HepG2 (cell line): ENCODE results near the gene GRAP. TPM values are rescaled to one million over a fixed set of nuclear protein-coding genes. Genes with fewer than 3 reads are reported as not detected.
A peak's percentile ranks its signal among the peaks of the same experiment; 100 is the strongest.

ENCODE experiments used
- ARNT2 ChIP-seq: sonication (generic); formaldehyde crosslinking; IDR thresholded peaks from 2 replicates; pipeline ENCODE4 v1.8.0; 2022; ENCODE audit warnings: mild to moderate bottlenecking, low read depth, missing genetic modification reagents, moderate library complexity
- BRD4 ChIP-seq: sonication (generic); formaldehyde crosslinking; IDR thresholded peaks from 2 replicates; pipeline ENCODE4 v1.4.0; 2020; ENCODE audit warnings: missing genetic modification reagents
- CREM ChIP-seq, 2 experiments: sonication (generic) in 1 of 2; formaldehyde crosslinking in 1 of 2; IDR thresholded peaks; 2 replicates each; pipeline versions ENCODE4 v1.4.0 to v1.6.1; 2016 to 2020; ENCODE audit warnings: antibody characterized with exemption in 1 of 2, mild to moderate bottlenecking in 1 of 2, missing genetic modification reagents in 1 of 2
- EED ChIP-seq: sonication (generic); formaldehyde crosslinking; IDR thresholded peaks from 2 replicates; pipeline ENCODE4 v1.5.0; 2020; ENCODE audit warnings: mild to moderate bottlenecking, missing genetic modification reagents
- HOXA9 ChIP-seq: sonication (generic); formaldehyde crosslinking; IDR thresholded peaks from 2 replicates; pipeline ENCODE4 v1.8.1; 2022; ENCODE audit warnings: missing genetic modification reagents, mild to moderate bottlenecking, moderate library complexity, borderline replicate concordance
- IRF2 ChIP-seq: IDR thresholded peaks from 2 replicates; pipeline ENCODE4 v1.6.1; 2018; ENCODE audit warnings: missing genetic modification reagents, missing compliant biosample characterization
- PAXIP1 ChIP-seq: sonication (generic); formaldehyde crosslinking; conservative IDR thresholded peaks from 2 replicates; pipeline ENCODE4 v1.4.0; 2020; ENCODE audit warnings: mild to moderate bottlenecking, missing genetic modification reagents, moderate library complexity
- PRMT3 ChIP-seq: sonication (generic); formaldehyde crosslinking; IDR thresholded peaks from 2 replicates; pipeline ENCODE4 v1.8.1; 2022; ENCODE audit warnings: low read depth, mild to moderate bottlenecking, moderate library complexity, missing genetic modification reagents, borderline replicate concordance
- RBM39 ChIP-seq: fragments of 200-400 bp; formaldehyde crosslinking; IDR thresholded peaks from one replicate; pipeline ENCODE4 v1.6.1; 2018; ENCODE audit warnings: antibody characterized with exemption, mild to moderate bottlenecking, low read depth, low read length; ENCODE audit not compliant: poor library complexity, severe bottlenecking
- SCMH1 ChIP-seq: sonication (generic); formaldehyde crosslinking; IDR thresholded peaks from 2 replicates; pipeline ENCODE4 v1.9.0; 2021; ENCODE audit warnings: missing genetic modification reagents, mild to moderate bottlenecking, borderline replicate concordance
- SMC3 ChIP-seq: IDR thresholded peaks from 2 replicates; pipeline ENCODE4 v1.6.1; 2011; ENCODE audit warnings: low read length, improper control_type of control experiment
- SPEN ChIP-seq: sonication (generic); formaldehyde crosslinking; IDR thresholded peaks from 2 replicates; pipeline ENCODE4 v1.5.1; 2020; ENCODE audit warnings: low read depth, mild to moderate bottlenecking, missing genetic modification reagents
- THAP11 ChIP-seq: IDR thresholded peaks from 2 replicates; pipeline ENCODE4 v1.6.1; 2016; ENCODE audit warnings: missing biosample characterization, missing genetic modification reagents
- TMF1 ChIP-seq: sonication (generic); formaldehyde crosslinking; IDR thresholded peaks from 2 replicates; pipeline ENCODE4 v1.8.1; 2022; ENCODE audit warnings: low read depth, missing genetic modification reagents
- ZBTB20 ChIP-seq: sonication (generic); formaldehyde crosslinking; IDR thresholded peaks from 2 replicates; pipeline ENCODE4 v1.8.1; 2023; ENCODE audit warnings: missing genetic modification reagents, low read depth, mild to moderate bottlenecking, borderline replicate concordance
- ZNF3 ChIP-seq: IDR thresholded peaks from 2 replicates; pipeline ENCODE4 v1.7.0; 2017; ENCODE audit warnings: inconsistent platforms
- ZNF484 ChIP-seq: sonication (generic); formaldehyde crosslinking; IDR thresholded peaks from 2 replicates; pipeline ENCODE4 v1.5.1; 2020; ENCODE audit warnings: mild to moderate bottlenecking, low read depth, missing genetic modification reagents, borderline replicate concordance
- ZNF503 ChIP-seq: sonication (generic); formaldehyde crosslinking; IDR thresholded peaks from 2 replicates; pipeline ENCODE4 v1.4.0; 2020; ENCODE audit warnings: missing genetic modification reagents
- ZNF576 ChIP-seq: sonication (generic); formaldehyde crosslinking; IDR thresholded peaks from 2 replicates; pipeline ENCODE4 v1.4.0; 2020; ENCODE audit warnings: mild to moderate bottlenecking, missing genetic modification reagents
- ZNF747 ChIP-seq: sonication (generic); formaldehyde crosslinking; IDR thresholded peaks from 2 replicates; pipeline ENCODE4 v1.8.1; 2023; ENCODE audit warnings: missing genetic modification reagents, mild to moderate bottlenecking, borderline replicate concordance
- ZNF879 ChIP-seq: sonication (generic); formaldehyde crosslinking; IDR thresholded peaks from 2 replicates; pipeline ENCODE4 v1.8.1; 2023; ENCODE audit warnings: missing genetic modification reagents
- ZSCAN29 ChIP-seq: sonication (generic); formaldehyde crosslinking; conservative IDR thresholded peaks from 2 replicates; pipeline ENCODE4 v1.4.0; 2020; ENCODE audit warnings: mild to moderate bottlenecking, missing genetic modification reagents
- polyA plus RNA-seq, 8 experiments: library from polyadenylated mRNA; depleted of rRNA in 3 of 8; stranded (reverse) in 7 of 8; unstranded in 1 of 8; fragments of >200 nt; fragmentation: Illumina TruSeq in 4 of 8; extraction: Trizol in 4 of 8; gene quantifications; 2 replicates each; pipeline versions ENCODE4 v1.2.1 to v1.2.3, GENCODE V29; 2011 to 2016; ENCODE audit warnings: low read depth in 4 of 8, missing spikeins in 1 of 8, mixed read lengths in 1 of 8; ENCODE audit not compliant: insufficient read depth in 1 of 8
- total RNA-seq, 5 experiments: library from RNA; depleted of rRNA; stranded (reverse); fragments of >200 nt; fragmentation: Illumina TruSeq; extraction: Trizol; gene quantifications; 2 replicates each; pipeline ENCODE4 v1.2.3, GENCODE V29; 2016; ENCODE audit warnings: low read depth in 1 of 5
- TF ChIP-seq, protein P1 (sequence below): sonication (generic); formaldehyde crosslinking; IDR thresholded peaks from 2 replicates; pipeline ENCODE4 v1.8.1; 2023; ENCODE audit warnings: missing genetic modification reagents, mild to moderate bottlenecking, borderline replicate concordance

The GRAP gene
- total and polyA plus RNA-seq, 2 of the 13 experiments (the other 11 are each of a cell fraction or from before 2014, with no cell fraction given): 0.77 to 1.7 TPM

- TF ChIP-seq ZNF576: no peak
- TF ChIP-seq ZNF747: peak; percentile 92; the same call in 1 of the 2 replicates
- TF ChIP-seq PRMT3: no peak; the same call in 1 of the 2 replicates
- peak; percentile 82 for TF ChIP-seq CREM (IDR thresholded peaks at IDR 0.05)
- TF ChIP-seq CREM (CRISPR knock-in tag; IDR thresholded peaks at IDR 0.05): no peak
- no peak for TF ChIP-seq ZNF3 (CRISPR knock-in tag)
- no peak for TF ChIP-seq ZNF879 (CRISPR knock-in tag)
- TF ChIP-seq PAXIP1 (CRISPR knock-in tag): peak; percentile 99
- no peak for TF ChIP-seq RBM39
- TF ChIP-seq ZNF503 (CRISPR knock-in tag): peak; percentile 94
- peak; percentile 98 for TF ChIP-seq IRF2 (CRISPR knock-in tag)
- TF ChIP-seq SMC3: peak; percentile 6; the same call in 1 of the 2 replicates
- no peak for TF ChIP-seq TMF1
- TF ChIP-seq ZBTB20 (CRISPR knock-in tag): peak; percentile 97
- TF ChIP-seq BRD4 (CRISPR knock-in tag): peak; percentile 63; the same call in 1 of the 2 replicates
- no peak for TF ChIP-seq ZNF484
- TF ChIP-seq SPEN (CRISPR knock-in tag): peak; percentile 98
- no peak for TF ChIP-seq HOXA9 (CRISPR knock-in tag)
- no peak for TF ChIP-seq EED
- TF ChIP-seq ZSCAN29 (CRISPR knock-in tag): peak; percentile 90
- TF ChIP-seq SCMH1 (CRISPR knock-in tag): no peak
- peak; percentile 82 for TF ChIP-seq THAP11 (CRISPR knock-in tag)
- TF ChIP-seq ARNT2 (CRISPR knock-in tag): peak; percentile 65; the same call in 1 of the 2 replicates
- TF ChIP-seq, protein P1, sequence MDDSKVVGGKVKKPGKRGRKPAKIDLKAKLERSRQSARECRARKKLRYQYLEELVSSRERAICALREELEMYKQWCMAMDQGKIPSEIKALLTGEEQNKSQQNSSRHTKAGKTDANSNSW (CRISPR knock-in tag): no peak
Measured at GRCh38 chr17:18988546-18989173, 58.1 kb downstream of the GRAP start (continued).
